Trophoblast cell (in vitro differentiated cells and primary cell): ENCODE measurements around the gene IZUMO3. TPM values are rescaled to one million over a fixed set of nuclear protein-coding genes. Genes with fewer than 3 reads are reported as not detected.

Experiments
- DNase-seq, 2 donors: peaks; one replicate each; pipeline ENCODE4 v3.0.0-alpha.2; 2016
- H2AFZ ChIP-seq: 2 replicates; pipeline ENCODE4 v1.6.1; 2013; ENCODE audit warnings: low read length, moderate library complexity, mild to moderate bottlenecking; ENCODE audit not compliant: insufficient read depth, poor library complexity
- H2AK5ac ChIP-seq: 2 replicates; pipeline ENCODE4 v1.6.1; 2013; ENCODE audit warnings: mild to moderate bottlenecking, low read length
- H2BK120ac ChIP-seq: 2 replicates; pipeline ENCODE4 v1.6.1; 2013; ENCODE audit warnings: low read length, mild to moderate bottlenecking, moderate library complexity; ENCODE audit not compliant: insufficient read depth, poor library complexity
- H2BK12ac ChIP-seq: 2 replicates; pipeline ENCODE4 v1.6.1; 2013; ENCODE audit warnings: mild to moderate bottlenecking, low read length, moderate library complexity
- H2BK5ac ChIP-seq: 2 replicates; pipeline ENCODE4 v1.6.1; 2013; ENCODE audit warnings: low read length, low read depth, moderate library complexity, mild to moderate bottlenecking; ENCODE audit not compliant: poor library complexity
- H3K14ac ChIP-seq: 2 replicates; pipeline ENCODE4 v1.6.1; 2013; ENCODE audit warnings: mild to moderate bottlenecking, low read length
- H3K18ac ChIP-seq: 2 replicates; pipeline ENCODE4 v1.6.1; 2013; ENCODE audit warnings: mild to moderate bottlenecking, low read length
- H3K23ac ChIP-seq: 2 replicates; pipeline ENCODE4 v1.6.1; 2013; ENCODE audit warnings: low read length
- H3K27ac ChIP-seq: 2 replicates; pipeline ENCODE4 v1.5.1; 2013; ENCODE audit warnings: low read depth, mild to moderate bottlenecking, inconsistent platforms, low read length, moderate library complexity
- H3K27me3 ChIP-seq: 2 replicates; pipeline ENCODE4 v1.6.1; 2013; ENCODE audit warnings: inconsistent platforms, mild to moderate bottlenecking, low read length, moderate library complexity; ENCODE audit not compliant: insufficient read depth
- H3K36me3 ChIP-seq, 2 experiments: 1 replicate in 1 of 2; 2 replicates in 1 of 2; pipeline ENCODE4 v1.6.1; 2013; ENCODE audit warnings: low read length in 2 of 2, mild to moderate bottlenecking in 2 of 2, moderate library complexity in 1 of 2; ENCODE audit not compliant: insufficient read depth in 2 of 2, control insufficient read depth in 1 of 2
- H3K4ac ChIP-seq: 2 replicates; pipeline ENCODE4 v1.6.1; 2013; ENCODE audit warnings: low read depth, mild to moderate bottlenecking, low read length, moderate library complexity
- H3K4me1 ChIP-seq, 2 experiments: 1 replicate in 1 of 2; 2 replicates in 1 of 2; pipeline ENCODE4 v1.6.1; 2013; ENCODE audit warnings: low read length in 2 of 2, mild to moderate bottlenecking in 2 of 2, moderate library complexity in 1 of 2; ENCODE audit not compliant: insufficient read depth in 2 of 2, control insufficient read depth in 1 of 2
- H3K4me2 ChIP-seq: 2 replicates; pipeline ENCODE4 v1.6.1; 2013; ENCODE audit warnings: inconsistent platforms, mild to moderate bottlenecking, low read length, moderate library complexity
- H3K4me3 ChIP-seq: 2 replicates; pipeline ENCODE4 v1.5.1; 2013; ENCODE audit warnings: mild to moderate bottlenecking, low read depth, low read length, inconsistent platforms
- H3K79me1 ChIP-seq: one replicate; pipeline ENCODE4 v1.6.1; 2013; ENCODE audit warnings: low read length
- H3K79me2 ChIP-seq: 2 replicates; pipeline ENCODE4 v1.6.1; 2013; ENCODE audit warnings: low read length, mild to moderate bottlenecking; ENCODE audit not compliant: control insufficient read depth, insufficient read depth, poor library complexity
- H3K9ac ChIP-seq: 2 replicates; pipeline ENCODE4 v1.6.1; 2013; ENCODE audit warnings: mild to moderate bottlenecking, low read length
- H3K9me3 ChIP-seq: 2 replicates; pipeline ENCODE4 v1.6.1; 2013; ENCODE audit warnings: low read depth, mild to moderate bottlenecking, control low read depth, inconsistent platforms, low read length; ENCODE audit not compliant: insufficient read depth
- H4K12ac ChIP-seq: 2 replicates; pipeline ENCODE4 v1.6.1; 2013; ENCODE audit warnings: low read depth, mild to moderate bottlenecking, low read length, moderate library complexity
- H4K8ac ChIP-seq: 2 replicates; pipeline ENCODE4 v1.6.1; 2013; ENCODE audit warnings: low read depth, mild to moderate bottlenecking, low read length, moderate library complexity
- H4K91ac ChIP-seq: one replicate; pipeline ENCODE4 v1.6.1; 2013; ENCODE audit warnings: low read depth, mild to moderate bottlenecking, low read length, moderate library complexity
- WGBS: extraction: QIAGEN DNeasy Blood & Tissue Kit; methylation state at CpG from one replicate; pipeline ENCODE4 v1.1.7; 2013; ENCODE audit warnings: missing lambda C conversion rate; ENCODE audit not compliant: insufficient read length, insufficient coverage; ENCODE audit errors: extremely low coverage; 5-methylcytosine and 5-hydroxymethylcytosine counted together
- polyA plus RNA-seq: library from polyadenylated mRNA; stranded (reverse); fragments of 200-250 nt; gene quantifications from 2 replicates; pipeline ENCODE4 v1.2.3, GENCODE V29; 2013

The IZUMO3 gene, protein sequence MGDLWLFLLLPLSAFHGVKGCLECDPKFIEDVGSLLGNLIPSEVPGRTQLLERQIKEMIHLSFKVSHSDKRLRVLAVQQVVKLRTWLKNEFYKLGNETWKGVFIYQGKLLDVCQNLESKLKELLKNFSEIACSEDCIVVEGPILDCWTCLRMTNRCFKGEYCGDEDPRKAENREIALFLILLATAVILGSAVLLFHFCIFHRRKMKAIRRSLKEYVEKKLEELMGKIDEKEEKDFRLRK
- polyA plus RNA-seq = not detected in 2 replicates

DNA sequence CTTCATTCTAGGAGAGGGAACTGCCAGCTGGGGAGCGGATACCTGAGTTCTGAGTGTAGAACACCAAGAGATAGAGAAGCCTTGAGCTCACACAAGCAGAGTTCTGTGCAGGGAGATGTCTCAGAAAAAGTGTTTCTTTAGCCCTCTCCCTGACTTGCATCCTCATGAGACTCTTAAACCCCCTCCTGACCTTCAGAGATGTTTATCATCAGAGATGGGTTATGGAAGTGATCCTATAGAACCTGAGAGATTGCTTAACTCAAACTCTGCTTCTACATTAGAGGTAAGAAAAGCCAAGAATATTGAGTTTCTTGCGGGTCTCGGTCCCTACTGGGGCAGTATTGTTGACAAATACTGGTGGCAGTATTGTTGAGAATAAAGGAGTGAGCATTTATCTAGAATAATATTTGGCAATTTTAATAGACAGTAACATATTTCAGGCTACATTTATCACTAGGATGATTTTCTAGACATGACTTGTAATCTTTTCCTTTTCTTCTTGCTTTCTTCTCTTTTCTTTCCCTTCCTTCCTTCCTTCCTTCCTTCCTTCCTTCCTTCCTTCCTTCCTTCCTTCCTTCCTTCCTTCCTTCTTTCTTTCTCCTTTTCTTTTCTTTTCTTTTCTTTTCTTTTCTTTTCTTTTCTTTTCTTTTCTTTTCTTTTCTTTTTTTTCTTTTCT lies at the start of gene IZUMO3:
Gene IZUMO3 (minus strand): TSS at position 51 of the 676 bp plus-strand sequence. CDS start 248 bp downstream, outside the sequence.
- Histone ChIP-seq H3K79me1 (no peaks in the 10 kb centered on the region), H2BK120ac (no peak within 1 kb of the TSS), H4K12ac (no peak within 1 kb of the TSS), H3K27ac (no peak within 1 kb of the TSS), H3K23ac (no peak within 1 kb of the TSS), H3K4me2 (no peak within 1 kb of the TSS), H3K36me3 (no peaks in the 10 kb centered on the region), H2BK12ac (no peak within 1 kb of the TSS), H4K8ac (no peak within 1 kb of the TSS), H2AK5ac (no peak within 1 kb of the TSS), H3K4me3 (no peak within 1 kb of the TSS), H3K9ac (no peak within 1 kb of the TSS), H3K18ac (no peak within 1 kb of the TSS), H2BK5ac (no peak within 1 kb of the TSS), H3K9me3 (no peaks in the 10 kb centered on the region), H3K79me2 (no peaks in the 10 kb centered on the region), H2AFZ (no peak within 1 kb of the TSS), H4K91ac (no peak within 1 kb of the TSS), H3K14ac (no peak within 1 kb of the TSS), H3K4me1 (no peaks in the 10 kb centered on the region), H3K4ac (no peak within 1 kb of the TSS), H3K27me3 (no peaks in the 10 kb centered on the region)
- no CpG with 5 or more reads among the region's 3 CpGs for WGBS
- DNase-seq = no peak

GRCh38 chr9:24594234-24594850 lies 48.6 kb upstream of the IZUMO3 start:
- DNase-seq = no peak
- Histone ChIP-seq H3K4ac (no peak overlapping the region), H4K12ac (no peak overlapping the region), H2BK120ac (no peak overlapping the region), H3K23ac (no peak overlapping the region), H3K36me3 (no peaks in the 10 kb centered on the region), H3K18ac (no peak overlapping the region), H3K9ac (no peak overlapping the region), H3K27ac (no peak overlapping the region), H4K91ac (no peak overlapping the region), H2AFZ (no peak overlapping the region), H2BK12ac (no peak overlapping the region), H3K27me3 (no peaks in the 10 kb centered on the region), H3K14ac (no peak overlapping the region), H3K79me2 (no peaks in the 10 kb centered on the region), H2AK5ac (no peak overlapping the region), H2BK5ac (no peak overlapping the region), H3K79me1 (no peaks in the 10 kb centered on the region), H3K4me2 (no peak overlapping the region), H3K4me1 (no peaks in the 10 kb centered on the region), H3K9me3 (no peaks in the 10 kb centered on the region), H3K4me3 (no peak overlapping the region), H4K8ac (no peak overlapping the region)
- no CpG with 5 or more reads among the region's 8 CpGs for WGBS

DNA sequence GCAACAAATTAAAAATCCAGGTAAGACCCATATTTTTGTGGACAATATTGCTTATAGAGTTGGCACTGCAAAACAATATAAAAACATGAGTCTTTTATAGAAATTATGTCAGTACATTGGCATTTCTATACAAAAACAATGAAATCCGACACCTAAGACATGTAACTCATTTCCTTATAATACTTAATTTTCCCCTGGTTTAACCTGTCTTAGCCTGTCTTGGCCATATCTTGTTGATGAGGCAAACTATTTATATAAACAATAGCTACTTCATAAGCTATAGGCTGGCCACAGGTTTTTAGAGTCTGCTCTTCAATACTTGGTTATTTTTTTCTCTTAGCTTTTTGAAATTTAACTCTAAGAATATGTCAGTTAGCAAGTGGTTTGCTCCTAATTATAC lies 44.7 kb upstream of the IZUMO3 start:
- WGBS = no CpG with 5 or more reads among the region's 1 CpG
- no peaks in the 10 kb centered on the region for H3K27me3 ChIP-seq

GRCh38 chr9:24587883-24588282 lies 42.2 kb upstream of the IZUMO3 start:
- Histone ChIP-seq H4K8ac (no peak overlapping the region), H3K18ac (no peak overlapping the region), H3K79me1 (no peaks in the 10 kb centered on the region), H3K27me3 (no peaks in the 10 kb centered on the region), H2BK12ac (no peak overlapping the region), H3K4me3 (no peak overlapping the region), H3K79me2 (no peaks in the 10 kb centered on the region), H3K9ac (no peak overlapping the region), H3K14ac (no peak overlapping the region), H3K23ac (no peak overlapping the region), H2BK5ac (no peak overlapping the region), H3K9me3 (no peaks in the 10 kb centered on the region), H3K36me3 (no peaks in the 10 kb centered on the region), H4K91ac (no peak overlapping the region), H4K12ac (no peak overlapping the region), H2AFZ (no peak overlapping the region), H2AK5ac (no peak overlapping the region), H2BK120ac (no peak overlapping the region), H3K27ac (no peak overlapping the region), H3K4me2 (no peak overlapping the region), H3K4me1 (no peaks in the 10 kb centered on the region), H3K4ac (no peak overlapping the region)
- no CpG with 5 or more reads among the region's 2 CpGs for WGBS
- no peak for DNase-seq

More for the DNA sequence above, 44.7 kb upstream of the IZUMO3 start:
- Histone ChIP-seq H4K12ac (no peak overlapping the region), H3K4me1 (no peaks in the 10 kb centered on the region), H3K36me3 (no peaks in the 10 kb centered on the region), H3K18ac (no peak overlapping the region), H3K4me3 (no peak overlapping the region), H3K9ac (no peak overlapping the region), H4K8ac (no peak overlapping the region), H3K27ac (no peak overlapping the region), H3K79me1 (no peaks in the 10 kb centered on the region), H3K14ac (no peak overlapping the region), H2BK120ac (no peak overlapping the region), H2BK5ac (no peak overlapping the region), H4K91ac (no peak overlapping the region), H3K4me2 (no peak overlapping the region), H2AFZ (no peak overlapping the region), H3K9me3 (no peaks in the 10 kb centered on the region), H3K23ac (no peak overlapping the region), H2AK5ac (no peak overlapping the region), H3K4ac (no peak overlapping the region), H2BK12ac (no peak overlapping the region), H3K79me2 (no peaks in the 10 kb centered on the region)
- DNase-seq = no peak
